CD4-positive, alpha-beta T cell treated with Interleukin-12 subunit alpha and Interleukin-12 subunit beta, for 1 hour (primary cell): Measurements from ENCODE around the gene CEP192.
"Not testable (repeated sequence)": the region's sequence is repeated elsewhere in the genome, so short reads cannot be mapped to it uniquely, and the experiment has no call there.

Source experiments
- DNase-seq: peaks from one replicate; pipeline ENCODE4 v3.0.0-alpha.2; 2020

The CEP192 gene

DNA sequence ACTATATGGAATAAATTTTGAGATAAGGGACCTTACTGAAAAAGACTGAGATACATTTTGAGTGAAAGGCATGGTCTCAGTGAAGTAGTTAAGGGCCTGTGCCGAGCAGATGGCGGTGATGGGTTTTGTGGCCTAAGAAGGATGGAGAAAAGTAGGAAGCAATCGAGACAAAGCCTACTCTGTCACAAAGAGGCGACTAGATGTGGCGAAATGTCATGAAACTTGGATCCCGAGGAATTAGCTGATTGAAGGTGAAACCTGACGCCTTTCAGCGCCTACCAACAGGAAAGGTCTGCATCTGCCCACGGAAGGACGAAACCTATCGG is 558 bp upstream of the CEP192 start:
- no peak for DNase-seq

DNA sequence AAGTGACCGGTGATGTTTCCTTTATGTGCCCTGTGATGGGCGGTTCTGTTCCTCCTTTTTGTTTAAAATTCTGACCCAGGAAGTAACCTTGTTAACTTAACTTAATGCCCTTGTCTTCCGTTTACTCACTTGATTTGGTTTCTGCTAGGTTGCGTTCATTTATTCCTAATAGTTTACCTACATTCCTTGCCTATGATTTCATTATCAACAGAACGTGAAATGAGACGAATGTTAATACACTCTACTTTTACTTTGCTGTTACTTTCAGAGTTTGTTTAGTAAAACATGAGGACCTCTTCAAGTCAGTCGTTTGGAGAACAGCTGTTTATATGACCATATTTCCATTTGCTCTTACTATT is 638 bp downstream of the CEP192 start:
- no peak for DNase-seq

DNA sequence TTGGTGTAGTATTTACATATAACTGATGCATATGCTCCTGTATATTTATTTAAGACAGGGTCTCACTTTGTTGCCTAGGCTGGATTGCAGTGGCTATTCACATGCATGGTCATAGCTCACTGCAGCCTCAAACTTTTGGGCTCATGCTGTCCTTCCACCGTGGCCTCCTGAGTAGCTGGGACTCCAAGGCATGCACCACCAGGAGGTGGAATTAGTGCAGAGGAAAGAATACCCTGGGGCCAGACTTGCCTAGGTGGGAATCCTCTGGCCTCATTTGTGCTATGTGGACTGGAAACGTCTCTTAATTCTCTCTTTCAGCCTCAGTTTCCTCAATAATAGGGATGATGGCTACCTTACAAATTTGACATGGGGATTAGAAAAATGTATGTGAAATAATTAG is 2.3 kb downstream of the CEP192 start:
- no peak for DNase-seq

DNA sequence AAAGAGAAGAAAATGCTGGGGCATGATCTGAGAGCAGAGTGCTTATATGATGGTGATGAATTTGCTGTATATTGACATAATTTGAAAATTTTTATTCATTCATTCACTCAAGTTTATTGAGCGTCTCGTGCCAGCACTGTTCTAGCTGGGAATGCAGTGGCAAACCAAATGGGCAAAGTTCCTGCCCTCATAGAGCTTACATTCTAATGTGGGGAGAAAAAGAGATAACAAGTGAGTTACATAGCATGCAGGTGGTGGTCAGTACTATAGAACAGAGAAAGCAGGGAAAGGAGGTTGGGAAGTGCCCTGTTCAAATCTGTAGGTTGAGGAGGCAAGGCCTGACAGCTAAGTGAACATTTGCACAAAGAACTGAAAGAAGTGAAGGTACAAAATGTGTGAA is 4.3 kb downstream of the CEP192 start:
- no peak for DNase-seq

DNA sequence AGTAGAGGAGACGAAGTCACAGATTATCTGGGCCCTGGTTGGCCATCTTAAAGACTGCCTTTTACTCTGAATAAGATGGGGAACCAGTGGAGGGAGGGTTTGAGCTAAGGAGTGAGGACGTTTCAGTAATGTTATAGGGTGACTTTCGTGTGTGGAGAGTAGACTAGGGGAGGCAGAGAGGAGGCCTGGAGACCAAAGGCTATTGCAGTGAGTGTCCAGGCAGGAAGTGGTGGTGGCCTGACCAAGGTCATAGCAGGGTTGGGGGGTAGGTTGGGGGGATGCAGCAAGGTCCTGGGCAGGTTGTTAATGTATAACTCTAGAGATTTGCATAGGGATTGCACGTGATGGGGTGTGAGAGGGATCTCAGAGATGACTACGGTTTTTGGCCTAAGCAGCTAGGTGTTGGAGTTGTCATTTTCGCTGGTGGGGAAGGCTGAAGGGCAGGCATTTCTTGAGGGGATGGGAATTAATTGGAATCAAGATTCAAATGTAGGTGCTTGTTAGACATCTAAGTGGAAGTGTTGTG is 4.9 kb downstream of the CEP192 start:
- no peak for DNase-seq

DNA sequence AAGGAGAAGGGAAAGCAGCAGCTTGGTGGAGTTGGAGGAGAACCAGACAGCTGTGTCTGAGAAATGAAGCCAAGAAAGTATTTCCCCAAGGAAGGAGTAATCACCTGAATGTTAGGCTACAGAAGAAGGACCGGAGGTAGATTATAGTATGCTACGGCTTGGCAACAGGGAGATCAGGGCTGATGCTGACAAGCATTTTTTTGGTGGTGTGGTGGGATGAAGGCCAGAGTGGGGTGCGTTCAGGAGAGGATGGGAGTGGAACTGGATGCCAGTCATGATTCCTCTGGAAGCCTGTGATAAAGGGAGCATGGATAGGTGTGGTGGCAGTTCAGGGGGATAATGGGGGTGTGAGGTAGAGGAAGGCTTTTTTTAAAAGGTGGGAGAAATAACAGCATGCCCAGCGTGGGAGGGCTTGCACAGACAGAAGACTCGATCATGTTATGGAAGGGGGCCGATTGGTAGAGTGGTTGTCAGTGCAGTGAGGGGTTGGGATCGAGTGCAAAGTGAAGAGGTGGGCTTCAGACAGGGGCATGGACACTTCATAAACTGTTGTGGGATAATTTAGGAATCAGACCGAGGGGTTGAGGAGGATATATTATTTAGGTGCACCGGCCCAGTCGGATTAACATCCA is 5.6 kb downstream of the CEP192 start:
- DNase-seq, result no peak

DNA sequence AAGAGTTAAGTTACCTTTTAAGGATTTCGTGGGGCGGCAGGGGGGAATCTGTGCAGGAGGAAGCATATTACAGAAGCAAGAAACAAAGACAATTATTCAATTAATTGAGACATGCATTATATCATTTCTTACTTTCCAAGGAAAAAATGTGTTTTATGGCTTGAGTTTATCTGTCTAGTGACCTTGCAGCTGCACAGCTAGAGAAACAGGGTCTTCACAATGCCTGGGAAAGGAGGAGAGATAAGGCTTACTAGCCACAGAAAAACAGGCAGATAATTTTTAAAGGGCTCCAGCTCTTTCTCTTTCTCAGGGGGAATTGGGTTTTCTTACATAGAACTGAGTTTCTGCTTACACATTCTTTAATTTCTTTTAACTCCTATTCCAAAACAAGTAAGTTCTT is 6.2 kb downstream of the CEP192 start:
- DNase-seq, result not testable (repeated sequence)

DNA sequence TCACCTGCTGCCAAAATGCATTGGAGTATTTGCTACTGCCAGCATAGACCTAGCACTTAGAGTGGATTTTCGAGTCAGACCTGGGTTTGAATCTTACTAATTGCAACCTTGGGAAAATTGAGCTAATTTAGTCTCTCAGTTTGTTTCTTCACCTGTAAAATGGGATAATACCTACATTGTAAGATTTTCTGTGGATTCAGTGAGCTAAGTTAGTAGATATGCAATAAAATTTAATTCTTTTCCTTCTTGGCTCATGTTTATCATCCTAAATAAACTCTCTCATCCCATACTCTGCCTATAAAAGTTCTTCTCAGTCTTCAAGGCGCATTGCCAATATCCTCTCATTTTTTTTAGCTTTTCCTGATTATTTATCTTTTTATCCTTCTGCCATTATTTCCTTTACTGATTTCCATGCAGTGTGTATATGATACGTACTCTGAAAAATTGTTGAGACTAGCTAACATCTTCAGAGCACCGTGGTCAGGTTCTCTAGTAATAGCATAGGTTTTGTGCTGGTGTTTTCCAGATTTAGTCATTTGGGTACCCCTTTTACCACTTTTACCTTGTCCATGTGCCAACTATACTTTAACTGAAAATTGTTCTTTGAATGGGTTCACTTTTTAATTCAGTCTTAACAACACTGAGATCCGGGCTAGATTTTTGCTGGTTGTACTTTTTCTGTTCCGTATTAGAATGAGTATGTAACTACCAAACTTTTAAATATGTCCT is 7.3 kb downstream of the CEP192 start:
- no peak for DNase-seq

DNA sequence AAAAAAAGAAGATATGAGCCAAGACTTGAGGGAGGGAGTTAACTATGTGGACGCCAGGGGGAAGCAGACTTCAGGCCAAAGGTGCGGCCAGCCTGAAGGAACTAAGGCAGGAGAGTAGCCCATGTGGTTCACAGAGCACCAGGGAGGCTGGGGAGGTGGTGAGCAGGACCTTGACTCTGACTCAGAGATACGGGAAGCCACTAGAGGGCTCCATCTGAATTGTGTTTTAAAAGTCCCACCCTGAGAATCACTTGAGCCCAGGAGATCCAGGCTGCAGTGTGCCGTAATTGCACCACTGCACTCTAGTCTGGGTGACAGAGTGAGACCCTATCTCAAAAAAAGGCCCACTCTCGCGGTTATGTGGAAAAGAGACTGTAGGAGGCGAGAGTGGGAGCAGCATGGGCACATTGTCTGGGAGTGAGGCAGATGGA is 12.3 kb downstream of the CEP192 start:
- peak; percentile 20 for DNase-seq

DNA sequence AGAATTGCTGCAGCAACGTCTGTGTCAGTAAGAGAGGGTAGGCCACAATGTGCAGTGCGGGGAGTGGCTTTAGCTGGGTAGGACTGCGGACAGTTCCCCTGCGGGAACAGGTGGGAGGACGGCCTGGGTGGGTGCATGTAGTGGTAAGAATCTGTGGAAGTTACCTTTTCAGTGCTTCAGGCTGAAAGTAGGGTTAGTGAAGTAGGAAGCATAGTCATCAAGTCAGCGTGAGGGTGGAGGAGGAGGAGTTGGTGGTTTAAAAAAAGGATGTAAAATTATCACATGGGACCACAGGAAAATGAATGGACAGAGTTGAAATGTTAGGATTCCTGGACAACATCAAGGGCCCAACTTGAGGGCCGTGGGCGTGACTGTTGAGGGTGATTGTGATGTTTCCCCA is 13.2 kb downstream of the CEP192 start:
- no peak for DNase-seq

DNA sequence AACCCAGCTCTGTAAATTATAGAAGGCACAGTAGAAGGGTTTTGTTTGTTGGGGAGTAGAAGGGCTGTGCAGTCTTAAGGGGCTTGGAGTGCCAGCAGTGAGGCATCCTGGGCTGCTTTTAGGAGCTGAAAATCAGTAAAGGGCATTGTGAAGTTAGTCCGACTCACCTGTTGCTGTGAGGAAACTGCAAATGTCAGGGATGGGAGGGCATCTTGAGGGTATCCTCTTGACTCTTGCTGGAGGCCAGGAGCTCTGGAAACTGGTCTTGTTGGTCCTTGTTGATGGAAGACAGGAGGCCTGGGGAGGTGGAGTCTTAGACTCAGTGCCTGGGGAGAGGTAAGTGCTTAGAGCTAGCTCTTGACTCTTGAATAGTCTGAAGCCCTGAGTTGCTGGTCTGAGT is 14.1 kb downstream of the CEP192 start:
- DNase-seq, result no peak

DNA sequence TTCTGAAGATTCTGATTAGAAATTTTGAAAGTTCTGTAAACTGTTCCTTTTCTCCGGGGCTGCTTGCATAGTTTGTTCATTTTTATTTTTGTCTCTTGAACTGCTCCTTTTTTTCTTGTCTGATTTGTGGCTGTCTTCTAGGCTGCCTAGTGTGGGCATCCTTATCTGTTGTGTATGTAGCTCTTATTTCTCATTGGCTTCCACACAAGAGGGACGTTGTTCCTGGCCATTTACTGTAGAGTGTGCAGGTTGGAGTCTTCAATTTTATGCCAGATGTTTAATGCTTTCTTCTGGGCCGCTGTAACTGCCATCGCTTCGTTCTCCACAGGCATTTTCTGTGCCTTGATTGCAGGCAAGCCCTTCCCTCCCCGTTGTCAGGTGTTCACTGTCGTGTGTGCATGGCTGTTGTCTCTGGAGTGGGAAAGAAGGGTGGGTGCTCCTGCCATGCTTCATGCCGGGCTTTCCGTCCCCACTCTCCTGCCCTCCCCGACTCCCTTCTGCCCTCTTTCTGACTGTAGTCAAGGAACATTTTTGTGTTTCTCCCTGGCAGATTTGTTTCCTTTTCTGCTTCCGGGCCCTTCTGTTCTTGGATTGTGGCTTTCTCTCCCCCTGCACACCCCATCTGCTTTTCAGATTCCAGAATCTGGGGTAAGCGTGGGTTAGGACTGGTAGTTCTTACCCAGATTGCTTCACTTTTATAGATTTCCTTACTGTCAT is 15.5 kb downstream of the CEP192 start:
- DNase-seq, result no peak

DNA sequence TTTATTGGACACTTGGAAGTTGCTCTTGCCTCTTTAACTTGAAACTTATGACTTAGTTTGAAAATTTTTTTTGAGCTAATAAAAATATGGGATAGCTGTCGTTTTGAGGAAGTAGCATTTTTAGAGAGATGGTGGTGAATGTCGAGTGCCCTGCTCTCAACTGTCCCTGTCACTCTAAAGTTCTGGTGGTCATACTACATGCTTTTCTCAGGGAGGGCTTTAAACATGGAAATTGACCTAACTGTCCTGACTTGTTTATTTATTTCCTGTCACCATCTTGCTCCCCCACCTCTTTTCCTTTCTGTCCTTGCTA is 16.0 kb downstream of the CEP192 start:
- DNase-seq, result no peak

DNA sequence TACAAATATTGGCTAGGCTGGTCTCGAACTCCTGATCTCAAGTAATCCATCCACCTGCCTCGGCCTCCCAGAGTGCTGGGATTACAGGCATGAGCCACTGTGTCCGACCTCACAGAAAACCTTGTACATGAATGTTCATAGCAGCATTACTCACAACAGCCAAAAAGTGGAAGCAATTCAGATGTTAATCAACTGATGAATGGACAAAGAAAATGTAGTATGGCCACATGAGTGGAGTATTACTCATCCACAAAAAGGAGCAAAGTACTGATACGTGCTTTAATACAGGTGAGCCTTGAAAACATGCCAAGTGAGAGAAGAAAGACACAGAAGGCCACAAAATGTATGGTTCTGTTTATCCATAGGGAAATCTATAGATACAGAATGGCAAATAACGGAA is 20.6 kb downstream of the CEP192 start:
- no peak for DNase-seq

DNA sequence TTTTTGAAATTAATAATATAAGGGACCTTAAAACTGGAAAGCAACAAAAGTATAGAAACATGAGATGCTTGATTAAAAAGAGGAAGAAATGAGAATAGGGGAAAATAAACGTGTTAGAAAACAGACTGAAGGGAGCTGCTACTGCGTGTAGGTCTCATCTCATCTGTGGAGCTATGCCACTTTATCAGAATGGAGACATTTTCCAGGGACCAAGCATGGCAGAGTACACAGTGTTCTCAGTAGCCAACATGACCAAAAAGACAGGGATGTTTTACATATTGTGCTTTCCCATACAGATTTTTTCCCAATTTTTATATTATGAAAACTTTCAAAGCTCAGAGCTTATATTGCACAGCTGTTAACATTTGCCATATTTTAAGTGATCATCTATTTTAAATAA is 23.1 kb downstream of the CEP192 start:
- no peak for DNase-seq

DNA sequence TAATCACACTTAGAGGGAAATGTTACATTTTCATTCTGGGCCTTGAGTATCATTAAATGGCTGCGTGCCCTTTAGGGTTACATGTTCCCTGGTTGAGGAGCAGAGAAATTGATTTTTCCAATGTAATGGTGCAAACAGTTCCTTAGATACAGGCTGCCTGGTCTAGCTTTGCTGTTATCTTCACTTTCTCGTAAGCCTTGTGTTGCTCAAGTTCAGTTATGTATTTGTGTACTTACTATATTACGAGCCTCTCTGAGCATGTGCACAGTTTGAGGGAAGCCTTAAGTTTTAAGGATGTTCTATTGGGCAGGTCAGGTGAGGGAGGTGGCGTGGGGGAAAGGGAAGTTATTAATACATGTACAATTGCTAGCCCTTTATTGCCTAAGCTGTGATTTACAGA is 23.7 kb downstream of the CEP192 start:
- no peak for DNase-seq

DNA sequence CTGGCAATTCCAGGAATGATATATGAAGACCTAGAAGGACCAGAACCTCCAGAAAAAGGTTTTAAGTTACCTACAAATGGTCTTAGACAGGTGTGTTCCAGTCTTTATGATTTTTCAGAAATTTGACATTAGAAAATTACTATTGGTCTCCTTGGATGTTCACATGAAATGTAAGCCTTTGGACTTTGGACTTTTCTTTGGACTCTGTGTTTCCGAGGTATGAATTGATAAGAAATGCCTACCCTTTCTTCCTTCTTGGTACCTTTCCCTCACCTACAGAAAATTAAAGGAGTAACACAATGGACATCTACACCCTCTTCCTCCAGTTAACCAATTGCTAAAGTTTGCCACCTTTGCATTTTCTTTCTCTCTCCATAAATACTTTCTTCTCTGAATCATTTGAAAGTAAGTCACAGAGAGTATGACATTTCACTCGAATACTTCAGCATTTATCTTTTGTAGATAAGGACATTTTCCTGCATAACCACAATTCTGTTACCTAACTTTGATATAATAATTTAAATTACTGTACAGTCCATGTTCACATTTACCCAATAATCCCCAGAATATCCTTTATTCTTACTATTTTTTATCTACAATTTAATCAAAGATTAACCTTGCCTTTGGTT is 26.2 kb downstream of the CEP192 start:
- no peak for DNase-seq

DNA sequence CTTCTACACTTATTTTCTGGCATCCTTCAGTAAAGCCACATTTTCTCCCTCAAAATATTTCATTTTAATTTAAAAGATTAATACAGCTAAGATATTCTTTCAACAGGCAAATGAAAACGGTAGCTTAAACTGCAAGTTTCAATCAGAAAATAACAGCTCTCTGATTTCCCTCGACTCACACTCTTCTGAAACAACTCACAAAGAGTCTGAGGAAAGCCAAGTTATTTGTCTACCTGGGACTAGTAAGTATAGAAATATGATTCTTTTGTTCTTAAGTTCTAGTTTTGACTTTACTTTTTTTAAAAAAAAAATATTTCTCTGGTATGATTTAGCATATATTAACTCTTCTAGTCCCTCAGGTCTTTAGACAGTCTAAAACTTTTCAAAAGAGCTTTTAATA is 27.2 kb downstream of the CEP192 start:
- DNase-seq, result no peak

DNA sequence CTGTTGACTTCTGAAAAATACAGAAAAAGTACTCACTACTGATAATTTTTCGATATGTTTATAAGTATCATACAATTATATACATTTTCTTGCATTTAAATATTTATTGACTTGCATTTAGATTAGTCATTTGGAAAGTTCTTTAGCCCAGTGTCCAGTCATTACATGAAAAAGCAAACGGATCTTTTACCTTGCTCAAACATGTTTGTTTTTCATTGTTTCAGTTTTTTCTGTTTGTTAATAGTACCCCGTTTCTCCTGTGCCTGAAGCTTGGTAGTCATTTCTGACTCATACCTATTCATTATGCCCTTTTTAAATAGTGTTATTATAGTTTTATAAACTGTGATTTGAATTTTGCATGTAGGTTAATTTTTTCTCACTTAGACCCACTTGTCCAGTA is 28.1 kb downstream of the CEP192 start:
- DNase-seq, result no peak

DNA sequence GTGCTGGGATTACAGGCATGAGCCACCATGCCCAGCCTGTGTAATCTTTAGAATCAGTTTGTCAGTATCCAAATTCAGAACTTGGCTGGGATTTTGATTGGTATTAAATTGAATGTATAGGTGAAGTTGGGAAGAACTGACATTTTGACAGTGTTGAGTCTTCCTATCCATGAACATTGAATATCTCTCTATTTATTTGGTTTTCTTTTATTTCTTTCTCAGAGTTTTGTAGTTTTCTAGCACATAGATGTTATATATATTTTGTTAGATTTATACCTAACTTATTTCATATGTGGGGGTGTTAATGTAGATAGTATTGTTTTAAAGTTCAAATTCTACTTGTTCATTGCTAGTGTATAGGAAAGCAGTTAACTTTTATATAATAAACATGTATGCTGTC is 31.5 kb downstream of the CEP192 start:
- no peak for DNase-seq

DNA sequence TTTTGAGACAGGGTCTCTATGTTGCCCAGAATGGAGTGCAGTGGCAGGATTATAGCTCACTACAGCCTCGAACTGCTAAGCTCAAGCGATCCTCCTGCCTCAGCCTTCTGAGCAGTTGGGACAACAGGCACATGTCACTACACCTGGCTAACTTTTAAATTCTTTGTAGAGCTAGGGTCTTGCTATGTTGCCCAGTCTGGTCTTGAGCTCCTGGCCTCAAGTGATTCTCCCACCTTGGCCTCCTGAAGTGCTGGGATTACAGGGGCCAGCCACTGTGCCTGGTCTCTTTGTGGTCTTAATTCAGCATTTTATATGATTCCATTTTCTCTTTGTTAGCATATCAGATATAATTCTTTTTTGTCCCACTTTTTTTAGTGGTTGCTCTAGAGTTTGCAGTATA is 34.1 kb downstream of the CEP192 start:
- no peak for DNase-seq

DNA sequence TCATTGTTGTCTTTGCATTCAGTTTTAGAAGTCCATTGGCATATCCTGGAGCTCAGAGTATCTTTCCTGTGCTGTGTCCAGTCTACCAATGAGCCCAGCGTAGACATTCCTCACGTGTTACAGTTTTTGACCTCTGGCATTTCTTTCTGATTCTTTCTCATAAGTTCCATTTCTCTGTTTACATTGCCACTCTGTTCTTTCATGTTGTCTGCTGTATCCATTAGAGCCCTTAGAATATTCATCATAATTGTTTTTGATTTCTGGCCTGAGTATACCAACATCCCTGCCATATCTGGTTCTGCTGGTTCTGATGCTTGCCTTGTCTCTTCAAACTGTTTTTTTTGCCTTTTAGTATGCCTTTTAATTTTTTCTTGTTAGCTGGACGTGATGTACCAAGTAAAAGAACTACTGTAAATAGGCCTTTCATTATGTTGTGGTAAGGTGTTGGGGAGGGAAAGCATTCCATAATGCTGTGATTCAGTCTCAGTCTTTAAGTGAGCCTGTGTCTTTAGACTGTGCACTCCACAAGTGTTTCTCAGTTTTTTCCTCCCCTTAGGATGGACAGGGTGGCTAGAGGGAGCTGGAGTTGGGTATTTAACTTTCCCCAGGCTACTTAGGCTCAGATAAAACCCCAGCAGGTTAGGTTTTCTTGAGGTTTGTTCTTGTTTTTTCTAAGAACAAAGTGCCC is 35.6 kb downstream of the CEP192 start:
- DNase-seq, result no peak

DNA sequence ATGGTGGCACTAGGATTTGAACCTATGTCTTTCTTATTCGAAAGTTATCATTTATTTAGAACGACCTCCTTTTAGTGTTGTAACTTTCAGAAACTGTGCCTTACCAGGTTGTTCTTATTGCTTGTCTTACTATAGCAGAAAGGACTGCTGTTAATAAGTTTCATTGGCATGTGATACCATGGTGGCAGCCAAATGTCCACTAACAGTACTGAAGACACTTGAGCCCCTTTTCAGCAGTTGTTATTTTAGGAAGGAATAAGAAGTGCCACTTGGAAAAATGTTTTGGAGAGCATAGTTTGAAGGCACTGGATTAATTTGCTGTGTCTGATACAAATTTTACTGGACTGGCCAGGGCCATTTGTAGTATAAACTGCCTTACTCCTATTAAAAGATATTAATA is 37.7 kb downstream of the CEP192 start:
- DNase-seq, result no peak
